ENCODE data around the gene ADAMTSL2. TPM values are rescaled to one million over a fixed set of nuclear protein-coding genes. Genes with fewer than 3 reads are reported as not detected.

The ADAMTSL2 gene
- polyA plus RNA-seq, 1 donor (not counting 4 experiments of a cell fraction or from before 2014, with no cell fraction given) = not detected

- FAIRE-seq (no peak), DNase-seq (ENCODE audit: low read depth, low spot score) (no peak)
- Histone ChIP-seq H3K4me1 (ENCODE audit: control insufficient read depth, extremely low read depth, insufficient read depth, low read length) (peaks cover 12% of the 10 kb centered on the region), H3K9ac (ENCODE audit: control insufficient read depth, extremely low read depth, insufficient read depth, low read length) (no peak overlapping the region), H3K27me3 (ENCODE audit: control insufficient read depth, extremely low read depth, insufficient read depth, low read length) (peaks cover 19% of the 10 kb centered on the region), H2AFZ (ENCODE audit: control insufficient read depth, low read length) (no peak overlapping the region), H3K9me3 (ENCODE audit: control insufficient read depth, low read depth, low read length) (peaks cover 2% of the 10 kb centered on the region), H4K20me1 (ENCODE audit: control insufficient read depth, extremely low read depth, insufficient read depth, low read length) (no peaks in the 10 kb centered on the region), H3K79me2 (ENCODE audit: control insufficient read depth, insufficient read depth, low read length) (no peaks in the 10 kb centered on the region), H3K36me3 (ENCODE audit: control insufficient read depth in 2 of 2, extremely low read depth in 1 of 2, insufficient read depth in 2 of 2, low read length in 2 of 2) (no peaks in the 10 kb centered on the region), H3K9me1 (ENCODE audit: control insufficient read depth, extremely low read depth, insufficient read depth, low read length) (no peaks in the 10 kb centered on the region), H3K27ac (ENCODE audit: control insufficient read depth, insufficient read depth, low read length) (no peak overlapping the region), H3K4me3 (ENCODE audit: control insufficient read depth in 2 of 3, extremely low read depth in 1 of 3, insufficient read depth in 2 of 3, low read depth in 1 of 3, low read length in 3 of 3) (no peak overlapping the region), H3K4me2 (ENCODE audit: control insufficient read depth, extremely low read depth, insufficient read depth, low read depth, low read length) (no peak overlapping the region)
- dilution Hi-C loops (cut with MboI; ENCODE audit: extremely low pct_ligation_motif_present, low sequenced_read_pairs) = no loop called here
- TF ChIP-seq EZH2 (IDR thresholded peaks at IDR 0.05; ENCODE audit: low read length) (no peak), CTCF (optimal IDR thresholded peaks at IDR 0.05 in 1 of 3, IDR thresholded peaks at IDR 0.05 in 1 of 3, conservative IDR thresholded peaks at IDR 0.05 in 1 of 3; ENCODE audit: extremely low read depth in 1 of 3, insufficient read depth in 2 of 3, low read length in 3 of 3) (no peak)
Measured at GRCh38 chr9:133511607-133512006, 22.9 kb upstream of the ADAMTSL2 start.

- no peak overlapping the region for H3K27ac ChIP-seq (ENCODE audit: control insufficient read depth, insufficient read depth, low read length)
- H3K4me1 ChIP-seq (ENCODE audit: control insufficient read depth, extremely low read depth, insufficient read depth, low read length) = peaks cover 12% of the 10 kb centered on the region
- H2AFZ ChIP-seq (ENCODE audit: control insufficient read depth, low read length) = no peak overlapping the region
- no peaks in the 10 kb centered on the region for H3K9me1 ChIP-seq (ENCODE audit: control insufficient read depth, extremely low read depth, insufficient read depth, low read length)
- no peaks in the 10 kb centered on the region for H4K20me1 ChIP-seq (ENCODE audit: control insufficient read depth, extremely low read depth, insufficient read depth, low read length)
- no peaks in the 10 kb centered on the region for H3K79me2 ChIP-seq (ENCODE audit: control insufficient read depth, insufficient read depth, low read length)
- no peak overlapping the region for H3K4me2 ChIP-seq (ENCODE audit: control insufficient read depth, extremely low read depth, insufficient read depth, low read depth, low read length)
- peaks cover 22% of the 10 kb centered on the region for H3K27me3 ChIP-seq (ENCODE audit: control insufficient read depth, extremely low read depth, insufficient read depth, low read length)
- FAIRE-seq (no peak), DNase-seq (ENCODE audit: low read depth, low spot score) (no peak)
- H3K9me3 ChIP-seq (ENCODE audit: control insufficient read depth, low read depth, low read length) = peaks cover 2% of the 10 kb centered on the region
- H3K4me3 ChIP-seq (ENCODE audit: control insufficient read depth in 2 of 3, extremely low read depth in 1 of 3, insufficient read depth in 2 of 3, low read depth in 1 of 3, low read length in 3 of 3) = no peak overlapping the region
- no peak for TF ChIP-seq EZH2 (IDR thresholded peaks at IDR 0.05; ENCODE audit: low read length)
- TF ChIP-seq CTCF (optimal IDR thresholded peaks at IDR 0.05 in 1 of 3, IDR thresholded peaks at IDR 0.05 in 1 of 3, conservative IDR thresholded peaks at IDR 0.05 in 1 of 3; ENCODE audit: extremely low read depth in 1 of 3, insufficient read depth in 2 of 3, low read length in 3 of 3) = no peak
- no peak overlapping the region for H3K9ac ChIP-seq (ENCODE audit: control insufficient read depth, extremely low read depth, insufficient read depth, low read length)
- no peaks in the 10 kb centered on the region for H3K36me3 ChIP-seq (ENCODE audit: control insufficient read depth in 2 of 2, extremely low read depth in 1 of 2, insufficient read depth in 2 of 2, low read length in 2 of 2)
- dilution Hi-C loops (cut with MboI; ENCODE audit: extremely low pct_ligation_motif_present, low sequenced_read_pairs) = no loop called here
Measured at GRCh38 chr9:133512253-133513213, 22.0 kb upstream of the ADAMTSL2 start.
